Smooth muscle cell (in vitro differentiated cells): ENCODE results near the gene RYR3. TPM values are rescaled to one million over a fixed set of nuclear protein-coding genes. Genes with fewer than 3 reads are reported as not detected.

Experiments
- DNase-seq: peaks from one replicate; lab custom pipeline; 2025; ENCODE audit not compliant: unreplicated experiment; lab: John Stamatoyannopoulos, UW
- H2AFZ ChIP-seq: fragments of 200-600 bp; sonication (generic); 2 replicates; pipeline ENCODE4 v1.6.0; 2016; ENCODE audit warnings: antibody characterized with exemption, low read depth, mild to moderate bottlenecking
- H3F3A ChIP-seq: fragments of 200-600 bp; sonication (generic); 2 replicates; pipeline ENCODE4 v1.6.0; 2017; ENCODE audit warnings: antibody characterized with exemption, low read depth
- H3K27ac ChIP-seq: fragments of 200-600 bp; sonication (generic); 2 replicates; pipeline ENCODE4 v1.5.1; 2016; ENCODE audit warnings: low read depth, mild to moderate bottlenecking
- H3K27me3 ChIP-seq: fragments of 200-600 bp; sonication (generic); 2 replicates; pipeline ENCODE4 v1.6.1; 2016; ENCODE audit warnings: low read depth, mild to moderate bottlenecking
- H3K36me3 ChIP-seq: fragments of 200-600 bp; sonication (generic); 2 replicates; pipeline ENCODE4 v1.5.1; 2016; ENCODE audit warnings: low read depth
- H3K4me1 ChIP-seq: fragments of 200-600 bp; sonication (generic); 2 replicates; pipeline ENCODE4 v1.5.1; 2016; ENCODE audit warnings: low read depth
- H3K4me2 ChIP-seq: fragments of 200-600 bp; sonication (generic); 2 replicates; pipeline ENCODE4 v1.6.0; 2016; ENCODE audit warnings: mild to moderate bottlenecking
- H3K4me3 ChIP-seq: fragments of 200-600 bp; sonication (generic); 2 replicates; pipeline ENCODE4 v1.5.1; 2016; ENCODE audit warnings: mild to moderate bottlenecking
- H3K79me2 ChIP-seq: fragments of 200-600 bp; sonication (generic); 2 replicates; pipeline ENCODE4 v1.6.0; 2016; ENCODE audit warnings: low read depth, mild to moderate bottlenecking
- H3K9ac ChIP-seq: fragments of 200-600 bp; sonication (generic); 2 replicates; pipeline ENCODE4 v1.6.0; 2016; ENCODE audit warnings: low read depth
- H3K9me3 ChIP-seq: fragments of 200-600 bp; sonication (generic); replicated peaks from 2 replicates; pipeline ENCODE4 v1.5.1; 2016; ENCODE audit warnings: low read depth
- H4K20me1 ChIP-seq: fragments of 200-600 bp; sonication (generic); 2 replicates; pipeline ENCODE4 v1.6.0; 2016; ENCODE audit warnings: low read depth
- WGBS: methylation state at CpG from one replicate; pipeline ENCODE4 v1.1.7; 2016; ENCODE audit warnings: low lambda C conversion rate; 5-methylcytosine and 5-hydroxymethylcytosine counted together
- polyA plus RNA-seq: library from polyadenylated mRNA; unstranded; fragments of >200 nt; fragmentation: Nextera tagmentation; extraction: Ambion mirVana; gene quantifications from 2 replicates; pipeline ENCODE4 v1.2.1, GENCODE V29; 2016
- total RNA-seq: library from RNA; depleted of rRNA; stranded (reverse); fragments of >200 nt; gene quantifications from 2 replicates; pipeline ENCODE4 v1.2.3, GENCODE V29; 2014
- TF ChIP-seq, protein P1 (sequence below): fragments of 200-600 bp; sonication (generic); IDR thresholded peaks from 2 replicates; pipeline ENCODE4 v1.5.1; 2017; ENCODE audit warnings: borderline replicate concordance, mild to moderate bottlenecking, antibody characterized with exemption; ENCODE audit not compliant: insufficient read depth, poor library complexity, severe bottlenecking

The RYR3 gene
- total and polyA plus RNA-seq, 2 experiments from 2014 or later = 0.23 to 6.2 TPM

DNA sequence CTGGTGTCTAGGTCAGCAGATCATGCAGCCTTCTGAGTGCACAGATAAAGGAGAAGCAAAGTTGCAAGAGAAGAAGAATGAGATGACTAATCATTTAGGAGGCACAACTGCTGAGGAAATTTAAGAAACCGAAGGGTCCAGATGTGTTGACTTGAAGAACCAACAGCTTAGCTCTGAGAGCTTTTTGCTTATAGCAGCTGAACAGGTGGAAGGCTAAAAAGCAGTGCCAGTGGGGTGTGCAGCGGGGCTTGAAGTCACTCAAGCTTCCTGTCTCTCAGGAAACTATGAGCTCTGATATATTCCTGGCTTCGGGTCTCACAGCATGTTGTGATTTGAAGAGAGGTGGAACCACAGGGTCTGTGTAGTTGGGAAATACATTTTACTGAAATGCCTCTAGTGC is 305.7 kb downstream of the RYR3 start:
- H3K27me3 ChIP-seq = no peaks in the 10 kb centered on the region
- 93% methylated on average over 3 of the region's 3 CpGs for WGBS
- H3K4me3 ChIP-seq = no peak overlapping the region
- H3K9ac ChIP-seq = no peak overlapping the region
- H4K20me1 ChIP-seq = no peaks in the 10 kb centered on the region
- no peak overlapping the region for H3K4me2 ChIP-seq
- no peak overlapping the region for H2AFZ ChIP-seq
- TF ChIP-seq, protein P1, sequence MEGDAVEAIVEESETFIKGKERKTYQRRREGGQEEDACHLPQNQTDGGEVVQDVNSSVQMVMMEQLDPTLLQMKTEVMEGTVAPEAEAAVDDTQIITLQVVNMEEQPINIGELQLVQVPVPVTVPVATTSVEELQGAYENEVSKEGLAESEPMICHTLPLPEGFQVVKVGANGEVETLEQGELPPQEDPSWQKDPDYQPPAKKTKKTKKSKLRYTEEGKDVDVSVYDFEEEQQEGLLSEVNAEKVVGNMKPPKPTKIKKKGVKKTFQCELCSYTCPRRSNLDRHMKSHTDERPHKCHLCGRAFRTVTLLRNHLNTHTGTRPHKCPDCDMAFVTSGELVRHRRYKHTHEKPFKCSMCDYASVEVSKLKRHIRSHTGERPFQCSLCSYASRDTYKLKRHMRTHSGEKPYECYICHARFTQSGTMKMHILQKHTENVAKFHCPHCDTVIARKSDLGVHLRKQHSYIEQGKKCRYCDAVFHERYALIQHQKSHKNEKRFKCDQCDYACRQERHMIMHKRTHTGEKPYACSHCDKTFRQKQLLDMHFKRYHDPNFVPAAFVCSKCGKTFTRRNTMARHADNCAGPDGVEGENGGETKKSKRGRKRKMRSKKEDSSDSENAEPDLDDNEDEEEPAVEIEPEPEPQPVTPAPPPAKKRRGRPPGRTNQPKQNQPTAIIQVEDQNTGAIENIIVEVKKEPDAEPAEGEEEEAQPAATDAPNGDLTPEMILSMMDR = no peak
- no peaks in the 10 kb centered on the region for H3F3A ChIP-seq
- no peaks in the 10 kb centered on the region for H3K9me3 ChIP-seq
- no peaks in the 10 kb centered on the region for H3K79me2 ChIP-seq
- H3K27ac ChIP-seq = no peak overlapping the region
- no peaks in the 10 kb centered on the region for H3K4me1 ChIP-seq
- no peaks in the 10 kb centered on the region for H3K36me3 ChIP-seq
- no peak for DNase-seq

DNA sequence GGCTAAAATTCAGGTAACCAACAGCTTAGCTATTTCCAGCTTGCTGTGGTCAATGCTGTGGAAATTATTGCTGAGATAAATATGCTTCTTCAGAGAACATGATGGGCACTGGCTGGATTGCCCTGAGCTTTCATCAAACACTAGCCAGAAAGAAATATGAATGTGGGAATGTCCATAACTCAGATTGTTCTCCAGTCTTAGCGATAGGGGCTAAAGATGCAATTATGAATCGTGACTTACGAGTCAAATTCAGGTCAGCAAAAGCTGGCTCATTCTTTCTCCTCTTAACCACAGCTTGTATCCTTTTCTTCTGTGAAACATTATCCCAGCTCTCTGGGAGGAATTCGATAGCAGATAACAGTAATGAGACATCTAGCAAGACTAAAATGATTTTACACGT is 307.6 kb downstream of the RYR3 start:
- no peak overlapping the region for H3K4me2 ChIP-seq
- H3K9ac ChIP-seq = no peak overlapping the region
- H3K27me3 ChIP-seq = no peaks in the 10 kb centered on the region
- no peaks in the 10 kb centered on the region for H3K9me3 ChIP-seq
- no peak for DNase-seq
- H3K4me3 ChIP-seq = no peak overlapping the region
- no peaks in the 10 kb centered on the region for H3K79me2 ChIP-seq
- no peaks in the 10 kb centered on the region for H3K4me1 ChIP-seq
- TF ChIP-seq, protein P1 = no peak
- no peak overlapping the region for H3K27ac ChIP-seq
- no peaks in the 10 kb centered on the region for H4K20me1 ChIP-seq
- no peak overlapping the region for H2AFZ ChIP-seq
- H3F3A ChIP-seq = no peaks in the 10 kb centered on the region
- H3K36me3 ChIP-seq = no peaks in the 10 kb centered on the region
- 79% methylated on average over 5 of the region's 5 CpGs for WGBS

DNA sequence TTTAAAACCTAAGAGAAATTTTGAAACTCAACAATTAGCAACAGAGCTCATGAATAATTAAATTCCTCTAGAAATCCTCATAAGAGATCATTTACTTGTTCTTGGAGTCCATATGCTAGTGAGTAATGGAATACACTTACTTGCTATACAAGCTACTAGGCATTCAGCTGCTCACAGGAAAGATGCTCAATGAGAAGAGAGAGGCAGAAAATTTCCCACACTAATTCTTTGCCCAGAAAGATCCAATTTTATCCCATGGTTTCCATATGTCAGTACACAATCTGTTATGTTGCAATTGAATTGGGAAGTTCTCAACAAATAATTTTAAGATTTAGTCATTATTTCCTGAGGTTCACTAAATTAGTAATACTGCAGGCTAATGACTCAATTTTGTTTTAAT is 310.4 kb downstream of the RYR3 start:
- Histone ChIP-seq H2AFZ (no peak overlapping the region), H3K4me3 (no peak overlapping the region), H3K27ac (no peak overlapping the region), H3F3A (no peaks in the 10 kb centered on the region), H3K9me3 (no peaks in the 10 kb centered on the region), H3K36me3 (no peaks in the 10 kb centered on the region), H3K4me1 (no peaks in the 10 kb centered on the region), H3K79me2 (no peaks in the 10 kb centered on the region), H3K9ac (no peak overlapping the region), H4K20me1 (no peaks in the 10 kb centered on the region), H3K4me2 (no peak overlapping the region), H3K27me3 (no peaks in the 10 kb centered on the region)
- TF ChIP-seq, protein P1 = no peak
- no peak for DNase-seq

DNA sequence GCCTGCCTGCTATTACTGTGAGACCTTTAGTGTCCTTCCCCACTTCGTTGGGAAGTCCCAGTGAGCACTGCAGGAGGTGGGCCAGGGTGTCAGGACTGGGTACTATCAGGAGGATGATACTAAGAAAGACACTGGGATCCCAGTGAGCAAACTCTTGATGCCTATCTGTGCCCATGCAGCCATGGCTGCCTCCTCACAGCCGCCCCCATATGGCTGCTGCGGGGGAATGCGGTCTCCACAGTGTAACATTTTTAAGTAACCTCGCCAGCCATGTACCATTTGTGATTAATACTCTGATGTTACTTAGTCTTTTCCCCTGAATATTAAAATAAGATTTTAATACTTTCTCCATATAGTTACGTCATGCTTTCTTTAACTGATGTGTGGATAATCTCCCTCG is 312.2 kb downstream of the RYR3 start:
- DNase-seq = no peak
- H3K9ac ChIP-seq = no peak overlapping the region
- TF ChIP-seq, protein P1 = no peak
- H3K27me3 ChIP-seq = no peaks in the 10 kb centered on the region
- no peak overlapping the region for H3K27ac ChIP-seq
- no peak overlapping the region for H3K4me2 ChIP-seq
- H3K36me3 ChIP-seq = no peaks in the 10 kb centered on the region
- 91% methylated on average over 7 of the region's 7 CpGs for WGBS
- H3K9me3 ChIP-seq = no peaks in the 10 kb centered on the region
- H3K79me2 ChIP-seq = no peaks in the 10 kb centered on the region
- no peak overlapping the region for H3K4me3 ChIP-seq
- no peaks in the 10 kb centered on the region for H3F3A ChIP-seq
- no peaks in the 10 kb centered on the region for H4K20me1 ChIP-seq
- no peak overlapping the region for H2AFZ ChIP-seq
- no peaks in the 10 kb centered on the region for H3K4me1 ChIP-seq
